HCT116 (cell line): Measurements from ENCODE around the gene GALNT7. TPM values are rescaled to one million over a fixed set of nuclear protein-coding genes. Genes with fewer than 3 reads are reported as not detected.

Source experiments
- ATAC-seq: fragments of 200-7000 bp; cut with Tn5 transposase; 2 replicates; pipeline ENCODE4 v1.9.1; 2020; ENCODE audit warnings: mild to moderate bottlenecking, moderate library complexity
- BruUV-seq: library from RNA; stranded (reverse); fragments of 400-500 nt; replicated peaks from 2 replicates; lab custom pipeline; 2021; lab: Mats Ljungman, UMichigan
- CTCF ChIA-PET: fragments of 300-600 bp; sonication (Branson Sonifier 250); formaldehyde crosslinking; loops from one replicate; lab custom pipeline; 2021; ENCODE audit warnings: antibody characterized with exemption; lab: Charles Lee
- POLR2A ChIA-PET: fragments of 300-600, 350-600 bp; sonication (Branson Sonifier 250); formaldehyde crosslinking; loops from one replicate; lab custom pipeline; 2021; ENCODE audit warnings: antibody characterized with exemption; lab: Charles Lee
- RAD21 ChIA-PET, 2 experiments: fragments of 300-600 bp; sonication (Branson Sonifier 250); formaldehyde crosslinking; loops; one replicate each; lab custom pipeline; 2023; ENCODE audit warnings: low total read pairs in 2 of 2; ENCODE audit not compliant: uncharacterized antibody in 2 of 2, unreplicated experiment in 2 of 2, low non-redundant PET in 1 of 2; lab: Charles Lee
- DNase-seq: peaks from one replicate; pipeline ENCODE4 v3.0.0-alpha.2; 2010; ENCODE audit warnings: low read depth, low spot score
- H2AFZ ChIP-seq: fragments of 200-600 bp; shearing (Covaris generic), sonication (generic); 2 replicates; pipeline ENCODE4 v1.6.1; 2017; ENCODE audit warnings: low read depth, mixed run types, mixed read lengths, antibody characterized with exemption, low read length; ENCODE audit not compliant: poor library complexity, severe bottlenecking
- H3K27ac ChIP-seq: 2 replicates; pipeline ENCODE4 v1.5.1; 2012; ENCODE audit warnings: low read depth, low read length
- H3K27me3 ChIP-seq: fragments of 200-600 bp; sonication (generic); 2 replicates; pipeline ENCODE4 v1.6.1; 2016; ENCODE audit warnings: mixed run types, low read length, mixed read lengths; ENCODE audit not compliant: insufficient read depth
- H3K36me3 ChIP-seq, 2 experiments: fragments of 200-500 bp in 1 of 2; fragments of 200-600 bp in 1 of 2; sonication (Bioruptor generic) in 1 of 2; sonication (generic) in 1 of 2; 2 replicates each; pipeline versions ENCODE4 v1.5.1 to v1.6.1; 2014 to 2016; ENCODE audit warnings: low read length in 2 of 2, inconsistent platforms in 1 of 2, mixed read lengths in 1 of 2, mixed run types in 1 of 2; ENCODE audit not compliant: insufficient read depth in 2 of 2, control insufficient read depth in 1 of 2
- H3K4me1 ChIP-seq, 2 experiments: fragments of 200-600 bp in 1 of 2; sonication (generic) in 1 of 2; 2 replicates each; pipeline versions ENCODE4 v1.5.1 to v1.6.1; 2012 to 2017; ENCODE audit warnings: low read length in 2 of 2, inconsistent platforms in 1 of 2, mild to moderate bottlenecking in 1 of 2, mixed read lengths in 1 of 2, mixed run types in 1 of 2, moderate library complexity in 1 of 2; ENCODE audit not compliant: insufficient read depth in 2 of 2, control insufficient read depth in 1 of 2
- H3K4me2 ChIP-seq: fragments of 200-600 bp; sonication (generic); 2 replicates; pipeline ENCODE4 v1.6.1; 2017; ENCODE audit warnings: mixed run types, low read length, mixed read lengths
- H3K4me3 ChIP-seq, 2 experiments: fragments of 200-600 bp in 1 of 2; sonication (generic) in 1 of 2; replicated peaks in 1 of 2; 2 replicates each; pipeline ENCODE4 v1.5.1; 2011 to 2016; ENCODE audit warnings: low read length in 2 of 2, control low read depth in 1 of 2, low read depth in 1 of 2, mild to moderate bottlenecking in 1 of 2, mixed read lengths in 1 of 2, mixed run types in 1 of 2
- H3K79me2 ChIP-seq: fragments of 200-600 bp; sonication (generic); 2 replicates; pipeline ENCODE4 v1.6.1; 2017; ENCODE audit warnings: mild to moderate bottlenecking, mixed run types, low read length, moderate library complexity, mixed read lengths; ENCODE audit not compliant: insufficient read depth
- H3K9ac ChIP-seq: fragments of 200-600 bp; sonication (generic); 2 replicates; pipeline ENCODE4 v1.6.1; 2016; ENCODE audit warnings: low read length, mixed read lengths
- H3K9me2 ChIP-seq: fragments of 200-600 bp; sonication (generic), shearing (Covaris generic); 2 replicates; pipeline ENCODE4 v1.6.1; 2017; ENCODE audit warnings: mixed run types, mild to moderate bottlenecking, moderate library complexity; ENCODE audit not compliant: insufficient read depth
- H3K9me3 ChIP-seq, 2 experiments: fragments of 200-500 bp in 1 of 2; fragments of 200-600 bp in 1 of 2; sonication (Bioruptor generic) in 1 of 2; sonication (generic) in 1 of 2; 2 replicates each; pipeline ENCODE4 v1.6.1; 2014 to 2017; ENCODE audit warnings: low read length in 2 of 2, mixed read lengths in 2 of 2, inconsistent platforms in 1 of 2, low read depth in 1 of 2, mild to moderate bottlenecking in 1 of 2, mixed run types in 1 of 2, moderate library complexity in 1 of 2; ENCODE audit not compliant: control insufficient read depth in 1 of 2, insufficient read depth in 1 of 2
- H4K20me1 ChIP-seq: fragments of 200-600 bp; sonication (generic), shearing (Covaris generic); 2 replicates; pipeline ENCODE4 v1.6.1; 2017; ENCODE audit warnings: mixed run types, mild to moderate bottlenecking, moderate library complexity; ENCODE audit not compliant: insufficient read depth
- EGR1 ChIP-seq: IDR thresholded peaks from 2 replicates; pipeline ENCODE4 v1.6.1; 2012; ENCODE audit warnings: low read depth
- ELF1 ChIP-seq: IDR thresholded peaks from 2 replicates; pipeline ENCODE4 v1.6.1; 2012; ENCODE audit warnings: low read depth, borderline replicate concordance
- RAD21 ChIP-seq: IDR thresholded peaks from 2 replicates; pipeline ENCODE4 v1.6.1; 2012; ENCODE audit warnings: low read depth, mild to moderate bottlenecking
- SIN3A ChIP-seq: IDR thresholded peaks from 2 replicates; pipeline ENCODE4 v1.6.1; 2012; ENCODE audit warnings: low read depth
- intact Hi-C: fragments of 100-400 bp; cut with micrococcal nuclease; formaldehyde crosslinking; loops from 2 replicates; pipeline ENCODE4 v1.10.0; 2022
- total RNA-seq: library from RNA; stranded (reverse); gene quantifications from one replicate; pipeline ENCODE4 v1.2.1, GENCODE V29; 2021; ENCODE audit not compliant: unreplicated experiment
- TF ChIP-seq, protein P1 (sequence below), 3 experiments: fragments of 200-600 bp in 1 of 3; sonication (generic) in 1 of 3; IDR thresholded peaks in 2 of 3; conservative IDR thresholded peaks in 1 of 3; 2 replicates each; pipeline ENCODE4 v1.5.1; 2012 to 2017; ENCODE audit warnings: low read depth in 2 of 3, low read length in 2 of 3, antibody characterized with exemption in 1 of 3, borderline replicate concordance in 1 of 3, control low read depth in 1 of 3, mild to moderate bottlenecking in 1 of 3, mixed read lengths in 1 of 3, mixed run types in 1 of 3, moderate library complexity in 1 of 3; ENCODE audit not compliant: insufficient read depth in 1 of 3

Gene GALNT7
- total RNA-seq, 1 experiment from 2014 or later, result 21.3 TPM

DNA sequence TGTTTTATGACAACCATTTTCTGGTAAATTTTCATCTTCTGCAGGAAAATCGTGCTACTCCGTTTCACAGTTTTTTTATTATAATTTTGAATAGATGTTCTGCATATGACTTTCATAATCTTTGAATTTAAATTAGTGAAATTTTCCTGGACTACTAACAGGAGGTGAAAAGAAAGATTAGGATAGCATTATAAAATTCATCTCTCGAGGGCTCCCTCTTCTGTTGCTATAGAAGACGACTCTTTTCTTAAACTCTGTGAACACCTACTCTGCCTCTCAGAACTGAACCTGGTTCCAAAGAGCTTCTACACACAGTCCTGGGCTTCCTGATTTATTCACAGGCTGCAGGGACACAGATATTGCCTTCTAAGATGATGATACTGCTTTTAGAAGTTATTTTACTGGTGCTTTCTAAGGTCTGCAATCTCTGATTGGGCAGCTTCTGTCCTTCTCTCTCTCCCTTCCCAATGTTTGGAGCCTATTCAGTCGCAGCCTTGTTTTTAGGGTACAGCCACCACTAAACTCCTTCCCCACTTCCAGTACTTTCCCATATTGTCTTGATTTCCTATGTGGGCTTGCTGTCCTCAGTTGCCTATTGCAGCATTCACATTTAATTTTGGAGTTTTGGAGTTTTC, 192.1 kb downstream of the GALNT7 start:
- ChIA-PET CTCF (interaction anchor here (1.0 to 1.3 kb wide), 3 partner anchors 8 to 347 kb away, joined by 3 to 5 read pairs (median 4); no protein-coding TSS in a partner anchor), POLR2A (interaction anchor here (0.7 kb wide), 1 partner anchor 9 kb away, joined by 3 read pairs; no protein-coding TSS in a partner anchor), RAD21 (no interaction called here)
- no peak overlapping the region for H3K4me3 ChIP-seq
- no peaks in the 10 kb centered on the region for H3K9me3 ChIP-seq
- H2AFZ ChIP-seq, result peak overlapping the region; percentile 22
- intact Hi-C loops, result no loop called here
- ATAC-seq, result peak; percentile 86
- no peak for TF ChIP-seq ELF1
- peak; percentile 35; the same call in 1 of the 2 replicates for TF ChIP-seq RAD21
- TF ChIP-seq, protein P1, sequence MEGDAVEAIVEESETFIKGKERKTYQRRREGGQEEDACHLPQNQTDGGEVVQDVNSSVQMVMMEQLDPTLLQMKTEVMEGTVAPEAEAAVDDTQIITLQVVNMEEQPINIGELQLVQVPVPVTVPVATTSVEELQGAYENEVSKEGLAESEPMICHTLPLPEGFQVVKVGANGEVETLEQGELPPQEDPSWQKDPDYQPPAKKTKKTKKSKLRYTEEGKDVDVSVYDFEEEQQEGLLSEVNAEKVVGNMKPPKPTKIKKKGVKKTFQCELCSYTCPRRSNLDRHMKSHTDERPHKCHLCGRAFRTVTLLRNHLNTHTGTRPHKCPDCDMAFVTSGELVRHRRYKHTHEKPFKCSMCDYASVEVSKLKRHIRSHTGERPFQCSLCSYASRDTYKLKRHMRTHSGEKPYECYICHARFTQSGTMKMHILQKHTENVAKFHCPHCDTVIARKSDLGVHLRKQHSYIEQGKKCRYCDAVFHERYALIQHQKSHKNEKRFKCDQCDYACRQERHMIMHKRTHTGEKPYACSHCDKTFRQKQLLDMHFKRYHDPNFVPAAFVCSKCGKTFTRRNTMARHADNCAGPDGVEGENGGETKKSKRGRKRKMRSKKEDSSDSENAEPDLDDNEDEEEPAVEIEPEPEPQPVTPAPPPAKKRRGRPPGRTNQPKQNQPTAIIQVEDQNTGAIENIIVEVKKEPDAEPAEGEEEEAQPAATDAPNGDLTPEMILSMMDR (IDR thresholded peaks at IDR 0.05 in 2 of 3, conservative IDR thresholded peaks at IDR 0.05 in 1 of 3; ENCODE audit: borderline replicate concordance in 1 of 3, insufficient read depth in 1 of 3, low read depth in 2 of 3, low read length in 2 of 3), result peak in 2 of 3 experiments; percentile 24 to 43; a peak in 3 of 6 replicates
- no peaks in the 10 kb centered on the region for H3K27me3 ChIP-seq
- H3K9me2 ChIP-seq, result no peaks in the 10 kb centered on the region
- no peaks in the 10 kb centered on the region for H4K20me1 ChIP-seq
- H3K27ac ChIP-seq, result no peak overlapping the region
- DNase-seq, result no peak
- H3K9ac ChIP-seq, result no peak overlapping the region
- 0 out of 4 replicates have a peak, but pooled peaks cover 0 to 2% of the 10 kb centered on the region in 2 experiments for H3K4me1 ChIP-seq
- no TSS peak for BruUV-seq
- no peaks in the 10 kb centered on the region for H3K79me2 ChIP-seq
- no peaks in the 10 kb centered on the region for H3K36me3 ChIP-seq
- H3K4me2 ChIP-seq, result no peak overlapping the region

DNA sequence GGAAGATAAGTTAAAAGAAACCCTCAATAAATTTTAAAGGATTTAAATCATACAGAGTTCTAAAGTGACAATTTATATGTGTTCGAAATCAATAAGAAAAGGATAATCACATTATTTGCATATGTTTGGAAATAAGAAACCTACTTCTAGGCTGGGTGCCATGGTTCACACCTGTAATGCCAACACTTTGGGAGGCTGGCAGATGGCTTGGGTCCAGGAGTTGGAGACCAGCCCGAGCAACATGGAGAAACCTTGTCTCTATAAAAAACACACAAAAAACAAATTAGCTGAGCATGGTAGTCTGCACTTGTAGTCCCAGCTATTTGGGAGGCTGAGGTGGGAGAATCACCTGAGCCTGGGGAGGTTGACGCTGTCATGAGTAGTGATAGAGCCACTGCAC, 194.1 kb downstream of the GALNT7 start:
- BruUV-seq, result no TSS peak
- Histone ChIP-seq H3K79me2 (no peaks in the 10 kb centered on the region), H3K9ac (no peak overlapping the region), H4K20me1 (no peaks in the 10 kb centered on the region), H3K4me1 (0 out of 4 replicates have a peak, but pooled peaks cover 0 to 2% of the 10 kb centered on the region in 2 experiments)
- no peak for ATAC-seq
- ChIA-PET RAD21 (no interaction called here), POLR2A (no interaction called here)
- DNase-seq, result no peak
- no peak for TF ChIP-seq SIN3A
- no peak for TF ChIP-seq EGR1
- TF ChIP-seq, all 23 proteins: peak for 0
- intact Hi-C loops, result no loop called here
- Histone ChIP-seq H3K4me3 (no peak overlapping the region), H3K4me2 (no peak overlapping the region), H3K36me3 (no peaks in the 10 kb centered on the region), H3K9me3 (no peaks in the 10 kb centered on the region), H3K9me2 (no peaks in the 10 kb centered on the region), H2AFZ (no peak overlapping the region), H3K27ac (no peak overlapping the region), H3K27me3 (no peaks in the 10 kb centered on the region)
- CTCF ChIA-PET, result no interaction called here
